Measurements from ENCODE around the gene CLIC4. TPM values are rescaled to one million over a fixed set of nuclear protein-coding genes. Genes with fewer than 3 reads are reported as not detected.
"Not testable (repeated sequence)": the region's sequence is repeated elsewhere in the genome, so short reads cannot be mapped to it uniquely, and the experiment has no call there.

Gene CLIC4
- total RNA-seq, 1 experiment from 2014 or later: 230 TPM

GRCh38 chr1:24822887-24823286 lies 77.6 kb downstream of the CLIC4 start:
- H2BK15ac ChIP-seq (ENCODE audit: low read depth, low read length): no peak overlapping the region
- no peak overlapping the region for H3T11ph ChIP-seq (ENCODE audit: low read length)
- H3K27ac ChIP-seq (ENCODE audit: insufficient read length, low read depth, low read length): no peak overlapping the region
- no peaks in the 10 kb centered on the region for H3K27me3 ChIP-seq (ENCODE audit: insufficient read depth, low read length)
- no peak overlapping the region for H3K23ac ChIP-seq (ENCODE audit: insufficient read length, low read depth, low read length)
- no peak overlapping the region for H3K9ac ChIP-seq (ENCODE audit: extremely low read depth, insufficient read length, low read length)
- peaks cover 3% of the 10 kb centered on the region for H3K79me1 ChIP-seq (ENCODE audit: insufficient read depth, low read depth, low read length, poor library complexity, severe bottlenecking)
- no peak overlapping the region for H3K14ac ChIP-seq (ENCODE audit: insufficient read depth, low read length)
- no peak overlapping the region for H4K8ac ChIP-seq (replicated peaks; ENCODE audit: insufficient read length, low read depth, low read length)
- no peak overlapping the region for H2BK12ac ChIP-seq (ENCODE audit: insufficient read length, low read depth, low read length)
- H3K4me2 ChIP-seq (ENCODE audit: insufficient read depth, insufficient read length, low read length): no peak overlapping the region
- no peak overlapping the region for H3K56ac ChIP-seq (ENCODE audit: insufficient read length, low read depth, low read length)
- Mint-ChIP-seq H3K4me1 (peaks cover 0 to 19% of the 10 kb centered on the region in 2 experiments; a peak in 2 of 4 replicates), H3K36me3 (ENCODE audit: insufficient read depth in 1 of 3, low read depth in 3 of 3) (peaks cover 0 to 28% (median 20%) of the 10 kb centered on the region in 3 experiments; a peak in 5 of 7 replicates), H3K27me3 (ENCODE audit: low read depth) (no peaks in the 10 kb centered on the region), H3K9me3 (no peaks in the 10 kb centered on the region), H3K27ac (0 out of 7 replicates have a peak overlapping the region, but pooled peaks of 1 of the 3 experiments have one; percentile 74), H3K4me3 (no peak overlapping the region)
- H3K79me2 ChIP-seq (ENCODE audit: insufficient read depth, low read length): peaks cover 2% of the 10 kb centered on the region; the same call in 1 of the 2 replicates
- no peak overlapping the region for H3K4ac ChIP-seq (ENCODE audit: low read depth, low read length)
- H2BK5ac ChIP-seq (ENCODE audit: insufficient read length, low read length): no peak overlapping the region
- no peaks in the 10 kb centered on the region for H3K23me2 ChIP-seq (ENCODE audit: insufficient read length, low read depth, low read length, poor library complexity, severe bottlenecking)
- no peak for DNase-seq
- no peak for TF ChIP-seq CTCF (conservative IDR thresholded peaks at IDR 0.05)
- no peak overlapping the region for H2BK120ac ChIP-seq (ENCODE audit: low read depth, low read length, poor library complexity, severe bottlenecking)
- H2AFZ ChIP-seq (ENCODE audit: low read length): no peak overlapping the region
- H3K4me1 ChIP-seq (ENCODE audit: insufficient read depth, low read length): no peaks in the 10 kb centered on the region
- H3K18ac ChIP-seq (ENCODE audit: insufficient read length, low read depth, low read length): no peak overlapping the region
- H4K5ac ChIP-seq (ENCODE audit: insufficient read length, low read depth, low read length): no peak overlapping the region
- no peak overlapping the region for H2AK5ac ChIP-seq (ENCODE audit: insufficient read length, low read length)
- no peaks in the 10 kb centered on the region for H4K20me1 ChIP-seq (ENCODE audit: control insufficient read depth, insufficient read depth, insufficient read length)
- no peak overlapping the region for H2BK20ac ChIP-seq (ENCODE audit: low read depth, low read length, poor library complexity, severe bottlenecking)
- no peak overlapping the region for H4K91ac ChIP-seq (ENCODE audit: insufficient read length, low read depth, low read length)
- no peaks in the 10 kb centered on the region for H3K9me3 ChIP-seq (ENCODE audit: control insufficient read depth, low read depth, low read length)

GRCh38 chr1:24823486-24823885 lies 78.2 kb downstream of the CLIC4 start:
- not testable (repeated sequence) for H3K27ac ChIP-seq (ENCODE audit: insufficient read length, low read depth, low read length); H3K27me3 ChIP-seq (ENCODE audit: insufficient read depth, low read length); H3K18ac ChIP-seq (ENCODE audit: insufficient read length, low read depth, low read length); H2BK15ac ChIP-seq (ENCODE audit: low read depth, low read length); H4K8ac ChIP-seq (replicated peaks; ENCODE audit: insufficient read length, low read depth, low read length); H3K4ac ChIP-seq (ENCODE audit: low read depth, low read length); H2AK5ac ChIP-seq (ENCODE audit: insufficient read length, low read length); H3K9me3 ChIP-seq (ENCODE audit: control insufficient read depth, low read depth, low read length); H3K79me1 ChIP-seq (ENCODE audit: insufficient read depth, low read depth, low read length, poor library complexity, severe bottlenecking); H2BK12ac ChIP-seq (ENCODE audit: insufficient read length, low read depth, low read length); H3K4me3 Mint-ChIP-seq; H3K9me3 Mint-ChIP-seq; H3K23ac ChIP-seq (ENCODE audit: insufficient read length, low read depth, low read length); H3K23me2 ChIP-seq (ENCODE audit: insufficient read length, low read depth, low read length, poor library complexity, severe bottlenecking); H2AFZ ChIP-seq (ENCODE audit: low read length); H3K56ac ChIP-seq (ENCODE audit: insufficient read length, low read depth, low read length); H2BK5ac ChIP-seq (ENCODE audit: insufficient read length, low read length); H2BK120ac ChIP-seq (ENCODE audit: low read depth, low read length, poor library complexity, severe bottlenecking); H3K27me3 Mint-ChIP-seq (ENCODE audit: low read depth); H2BK20ac ChIP-seq (ENCODE audit: low read depth, low read length, poor library complexity, severe bottlenecking); H4K91ac ChIP-seq (ENCODE audit: insufficient read length, low read depth, low read length); H4K20me1 ChIP-seq (ENCODE audit: control insufficient read depth, insufficient read depth, insufficient read length); H4K5ac ChIP-seq (ENCODE audit: insufficient read length, low read depth, low read length); H3T11ph ChIP-seq (ENCODE audit: low read length); H3K79me2 ChIP-seq (ENCODE audit: insufficient read depth, low read length); H3K4me2 ChIP-seq (ENCODE audit: insufficient read depth, insufficient read length, low read length); DNase-seq; H3K4me1 ChIP-seq (ENCODE audit: insufficient read depth, low read length); H3K14ac ChIP-seq (ENCODE audit: insufficient read depth, low read length); H3K9ac ChIP-seq (ENCODE audit: extremely low read depth, insufficient read length, low read length)
- H3K36me3 Mint-ChIP-seq (ENCODE audit: insufficient read depth in 1 of 3, low read depth in 3 of 3): peaks cover 0 to 25% (median 19%) of the 10 kb centered on the region in 3 experiments; a peak in 5 of 7 replicates
- WGBS (ENCODE audit: extremely low coverage, insufficient read length, low lambda C conversion rate): no CpG with 5 or more reads among the region's 12 CpGs
- peaks cover 4 to 23% of the 10 kb centered on the region in 2 experiments; a peak in 3 of 4 replicates for H3K4me1 Mint-ChIP-seq
- H3K27ac Mint-ChIP-seq: 0 out of 7 replicates have a peak overlapping the region, but pooled peaks of 1 of the 3 experiments have one; percentile 74

Data from H9 (cell line).